ENCODE results near the gene STUM. TPM values are rescaled to one million over a fixed set of nuclear protein-coding genes. Genes with fewer than 3 reads are reported as not detected.
A peak's percentile ranks its signal among the peaks of the same experiment; 100 is the strongest.

Gene STUM
- total and polyA plus RNA-seq, 2 of the 8 experiments (the other 6 are each of a cell fraction or from before 2014, with no cell fraction given): 0.76 to 1.2 TPM

DNA sequence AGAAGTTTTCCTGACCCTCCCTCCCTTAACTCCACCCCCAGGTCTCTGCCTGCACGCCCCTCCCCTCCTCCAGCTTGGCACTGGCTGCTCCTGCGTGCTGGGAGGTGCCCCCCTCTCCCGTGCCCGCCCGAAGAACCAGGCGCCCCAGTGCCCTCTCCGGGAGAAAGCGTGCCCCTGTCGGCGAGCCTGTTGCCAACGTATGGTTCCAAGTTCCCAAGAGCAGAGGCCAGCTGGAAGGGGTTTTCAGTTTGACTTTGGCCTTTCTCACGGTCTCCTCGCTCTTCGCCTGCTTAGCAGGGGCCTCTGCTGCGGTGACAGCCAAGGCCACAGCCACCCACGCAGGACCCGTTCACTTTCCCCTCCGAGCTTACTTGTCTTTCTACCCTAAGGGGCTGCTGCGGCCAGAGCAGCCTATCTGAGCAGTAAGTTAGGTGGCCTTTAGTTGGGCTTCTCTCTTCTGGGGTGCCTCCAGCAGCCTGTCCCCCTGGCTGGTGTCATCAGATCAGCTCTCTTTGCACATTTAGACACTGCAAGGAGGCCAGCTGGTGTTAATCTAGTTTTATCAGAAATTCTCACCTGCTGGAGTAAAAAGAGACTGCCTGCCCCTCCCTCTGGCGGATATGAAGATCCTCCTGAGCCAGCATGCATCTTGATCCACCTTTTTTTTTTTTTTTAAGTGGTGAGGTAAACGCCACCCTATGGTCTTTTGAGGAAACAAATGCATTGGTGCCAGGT lies 1.5 kb downstream of the STUM start (continued):
- no peak for TF ChIP-seq TEAD4 (IDR thresholded peaks at IDR 0.05; ENCODE audit: low read depth, low read length)
- no peak for TF ChIP-seq YY1 (IDR thresholded peaks at IDR 0.05; ENCODE audit: low read depth, low read length)
- TF ChIP-seq, protein P1, sequence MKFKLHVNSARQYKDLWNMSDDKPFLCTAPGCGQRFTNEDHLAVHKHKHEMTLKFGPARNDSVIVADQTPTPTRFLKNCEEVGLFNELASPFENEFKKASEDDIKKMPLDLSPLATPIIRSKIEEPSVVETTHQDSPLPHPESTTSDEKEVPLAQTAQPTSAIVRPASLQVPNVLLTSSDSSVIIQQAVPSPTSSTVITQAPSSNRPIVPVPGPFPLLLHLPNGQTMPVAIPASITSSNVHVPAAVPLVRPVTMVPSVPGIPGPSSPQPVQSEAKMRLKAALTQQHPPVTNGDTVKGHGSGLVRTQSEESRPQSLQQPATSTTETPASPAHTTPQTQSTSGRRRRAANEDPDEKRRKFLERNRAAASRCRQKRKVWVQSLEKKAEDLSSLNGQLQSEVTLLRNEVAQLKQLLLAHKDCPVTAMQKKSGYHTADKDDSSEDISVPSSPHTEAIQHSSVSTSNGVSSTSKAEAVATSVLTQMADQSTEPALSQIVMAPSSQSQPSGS (IDR thresholded peaks at IDR 0.05; ENCODE audit: low read length): no peak
- no peak for TF ChIP-seq SIX5 (IDR thresholded peaks at IDR 0.05; ENCODE audit: low read depth, low read length)
- TF ChIP-seq GABPA (IDR thresholded peaks at IDR 0.05; ENCODE audit: borderline replicate concordance, insufficient read depth, low read length): no peak
- peak; percentile 34 to 37; a peak in 3 of 4 replicates for TF ChIP-seq RAD21 (IDR thresholded peaks at IDR 0.05 in 1 of 2, conservative IDR thresholded peaks at IDR 0.05 in 1 of 2; ENCODE audit: low read depth in 2 of 2, low read length in 2 of 2)
- TF ChIP-seq SRF (IDR thresholded peaks at IDR 0.05; ENCODE audit: low read depth, low read length): no peak
- TF ChIP-seq JUND (IDR thresholded peaks at IDR 0.05; ENCODE audit: low read length): no peak
- no peak for TF ChIP-seq NANOG (IDR thresholded peaks at IDR 0.05; ENCODE audit: insufficient read depth, low read depth, low read length, poor library complexity, severe bottlenecking)
- no peak for TF ChIP-seq POU5F1 (IDR thresholded peaks at IDR 0.05; ENCODE audit: low read depth, low read length)
- TF ChIP-seq JUN (IDR thresholded peaks at IDR 0.05; ENCODE audit: low read depth, low read length): no peak
- no peak for TF ChIP-seq SP2 (IDR thresholded peaks at IDR 0.05; ENCODE audit: low read length)
- no peak for TF ChIP-seq KDM4A (IDR thresholded peaks at IDR 0.05; ENCODE audit: low read depth, low read length, severe bottlenecking)
- TF ChIP-seq TAF7 (optimal IDR thresholded peaks at IDR 0.05; ENCODE audit: borderline replicate concordance, low read depth, low read length): no peak
- no peak for TF ChIP-seq TBP (IDR thresholded peaks at IDR 0.05; ENCODE audit: low read depth, low read length)
- TF ChIP-seq SIN3A (conservative IDR thresholded peaks at IDR 0.05 in 1 of 2, IDR thresholded peaks at IDR 0.05 in 1 of 2; ENCODE audit: low read depth in 1 of 2, low read length in 2 of 2): no peak
- no peak for TF ChIP-seq KDM5A (IDR thresholded peaks at IDR 0.05; ENCODE audit: low read length)
- TF ChIP-seq EGR1 (IDR thresholded peaks at IDR 0.05; ENCODE audit: borderline replicate concordance, low read depth, low read length): no peak
- no peak for TF ChIP-seq SP1 (IDR thresholded peaks at IDR 0.05; ENCODE audit: low read depth, low read length)
- TF ChIP-seq, protein P2, sequence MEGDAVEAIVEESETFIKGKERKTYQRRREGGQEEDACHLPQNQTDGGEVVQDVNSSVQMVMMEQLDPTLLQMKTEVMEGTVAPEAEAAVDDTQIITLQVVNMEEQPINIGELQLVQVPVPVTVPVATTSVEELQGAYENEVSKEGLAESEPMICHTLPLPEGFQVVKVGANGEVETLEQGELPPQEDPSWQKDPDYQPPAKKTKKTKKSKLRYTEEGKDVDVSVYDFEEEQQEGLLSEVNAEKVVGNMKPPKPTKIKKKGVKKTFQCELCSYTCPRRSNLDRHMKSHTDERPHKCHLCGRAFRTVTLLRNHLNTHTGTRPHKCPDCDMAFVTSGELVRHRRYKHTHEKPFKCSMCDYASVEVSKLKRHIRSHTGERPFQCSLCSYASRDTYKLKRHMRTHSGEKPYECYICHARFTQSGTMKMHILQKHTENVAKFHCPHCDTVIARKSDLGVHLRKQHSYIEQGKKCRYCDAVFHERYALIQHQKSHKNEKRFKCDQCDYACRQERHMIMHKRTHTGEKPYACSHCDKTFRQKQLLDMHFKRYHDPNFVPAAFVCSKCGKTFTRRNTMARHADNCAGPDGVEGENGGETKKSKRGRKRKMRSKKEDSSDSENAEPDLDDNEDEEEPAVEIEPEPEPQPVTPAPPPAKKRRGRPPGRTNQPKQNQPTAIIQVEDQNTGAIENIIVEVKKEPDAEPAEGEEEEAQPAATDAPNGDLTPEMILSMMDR (IDR thresholded peaks at IDR 0.05; ENCODE audit: control extremely low read depth in 1 of 3, insufficient read depth in 1 of 3, low read depth in 1 of 3, low read length in 3 of 3): peak in 2 of 3 experiments; percentile 32 to 37; a peak in 2 of 4 replicates

Measured in H1 (cell line).